HepG2 (cell line): ENCODE data around the gene EFCAB8. TPM values are rescaled to one million over a fixed set of nuclear protein-coding genes. Genes with fewer than 3 reads are reported as not detected.

Experiments
- CHCHD3 ChIP-seq: sonication (generic); formaldehyde crosslinking; IDR thresholded peaks from 2 replicates; pipeline ENCODE4 v1.8.0; 2022; ENCODE audit warnings: mild to moderate bottlenecking, missing genetic modification reagents, moderate library complexity
- HHEX ChIP-seq: IDR thresholded peaks from 2 replicates; pipeline ENCODE4 v1.6.1; 2016; ENCODE audit warnings: control low read depth
- KLF16 ChIP-seq, 2 experiments: sonication (generic) in 1 of 2; formaldehyde crosslinking in 1 of 2; IDR thresholded peaks; 2 replicates each; pipeline versions ENCODE4 v1.6.1 to v1.8.0; 2016 to 2023; ENCODE audit warnings: missing genetic modification reagents in 2 of 2, missing compliant biosample characterization in 1 of 2
- KMT2A ChIP-seq: sonication (generic); formaldehyde crosslinking; IDR thresholded peaks from 2 replicates; pipeline ENCODE4 v1.4.0; 2020; ENCODE audit warnings: missing genetic modification reagents
- NRL ChIP-seq: sonication (generic); formaldehyde crosslinking; IDR thresholded peaks from 2 replicates; pipeline ENCODE4 v1.5.0; 2020; ENCODE audit warnings: missing genetic modification reagents, mild to moderate bottlenecking, moderate library complexity, borderline replicate concordance
- PAXIP1 ChIP-seq: sonication (generic); formaldehyde crosslinking; conservative IDR thresholded peaks from 2 replicates; pipeline ENCODE4 v1.4.0; 2020; ENCODE audit warnings: mild to moderate bottlenecking, missing genetic modification reagents, moderate library complexity
- RELA ChIP-seq: sonication (generic); formaldehyde crosslinking; IDR thresholded peaks from 2 replicates; pipeline ENCODE4 v1.4.0; 2020; ENCODE audit warnings: missing genetic modification reagents
- RXRA ChIP-seq: sonication (generic); formaldehyde crosslinking; IDR thresholded peaks from 2 replicates; pipeline ENCODE4 v1.5.1; 2020; ENCODE audit warnings: missing genetic modification reagents
- SRSF4 ChIP-seq: fragments of 200-400 bp; formaldehyde crosslinking; IDR thresholded peaks from one replicate; pipeline ENCODE4 v1.6.1; 2018; ENCODE audit warnings: mild to moderate bottlenecking, low read depth, low read length, moderate library complexity; ENCODE audit not compliant: poor library complexity, severe bottlenecking
- SRY ChIP-seq: sonication (generic); formaldehyde crosslinking; IDR thresholded peaks from 2 replicates; pipeline ENCODE4 v1.8.0; 2022; ENCODE audit warnings: mild to moderate bottlenecking, missing genetic modification reagents
- STAT5B ChIP-seq: sonication (generic); formaldehyde crosslinking; IDR thresholded peaks from 2 replicates; pipeline ENCODE4 v1.4.0; 2020; ENCODE audit warnings: missing genetic modification reagents
- TCF7L2 ChIP-seq: IDR thresholded peaks from 2 replicates; pipeline ENCODE4 v1.6.1; 2011; ENCODE audit warnings: mild to moderate bottlenecking, low read depth, low read length, moderate library complexity
- THAP7 ChIP-seq: sonication (generic); formaldehyde crosslinking; IDR thresholded peaks from 2 replicates; pipeline ENCODE4 v1.8.1; 2023; ENCODE audit warnings: mild to moderate bottlenecking, missing genetic modification reagents
- YY1 ChIP-seq: IDR thresholded peaks from 2 replicates; pipeline ENCODE4 v1.6.1; 2011; ENCODE audit warnings: low read length, low read depth, moderate library complexity, mild to moderate bottlenecking; ENCODE audit not compliant: insufficient read depth, insufficient replicate concordance
- ZBTB38 ChIP-seq: sonication (generic); formaldehyde crosslinking; IDR thresholded peaks from 2 replicates; pipeline ENCODE4 v1.5.1; 2020; ENCODE audit warnings: mild to moderate bottlenecking, missing genetic modification reagents
- ZEB1 ChIP-seq: IDR thresholded peaks from 2 replicates; pipeline ENCODE4 v1.6.1; 2012; ENCODE audit warnings: mild to moderate bottlenecking, low read depth, inconsistent platforms; ENCODE audit not compliant: insufficient replicate concordance
- ZFAT ChIP-seq: sonication (generic); formaldehyde crosslinking; conservative IDR thresholded peaks from 2 replicates; pipeline ENCODE4 v1.8.1; 2023; ENCODE audit warnings: missing genetic modification reagents, inconsistent platforms
- ZNF160 ChIP-seq: sonication (generic); formaldehyde crosslinking; IDR thresholded peaks from 2 replicates; pipeline ENCODE4 v1.8.0; 2022; ENCODE audit warnings: mild to moderate bottlenecking, inconsistent platforms, missing genetic modification reagents
- ZNF652 ChIP-seq: IDR thresholded peaks from 2 replicates; pipeline ENCODE4 v1.6.1; 2016; ENCODE audit warnings: low read depth, borderline replicate concordance
- polyA plus RNA-seq, 8 experiments: library from polyadenylated mRNA; depleted of rRNA in 3 of 8; stranded (reverse) in 7 of 8; unstranded in 1 of 8; fragments of >200 nt; fragmentation: Illumina TruSeq in 4 of 8; extraction: Trizol in 4 of 8; gene quantifications; 2 replicates each; pipeline versions ENCODE4 v1.2.1 to v1.2.3, GENCODE V29; 2011 to 2016; ENCODE audit warnings: low read depth in 4 of 8, missing spikeins in 1 of 8, mixed read lengths in 1 of 8; ENCODE audit not compliant: insufficient read depth in 1 of 8
- total RNA-seq, 5 experiments: library from RNA; depleted of rRNA; stranded (reverse); fragments of >200 nt; fragmentation: Illumina TruSeq; extraction: Trizol; gene quantifications; 2 replicates each; pipeline ENCODE4 v1.2.3, GENCODE V29; 2016; ENCODE audit warnings: low read depth in 1 of 5
- TF ChIP-seq, protein P1 (sequence below): sonication (generic); formaldehyde crosslinking; IDR thresholded peaks from 2 replicates; pipeline ENCODE4 v1.5.0; 2020; ENCODE audit warnings: missing genetic modification reagents
- TF ChIP-seq, protein P2 (sequence below): sonication (generic); formaldehyde crosslinking; IDR thresholded peaks from 2 replicates; pipeline ENCODE4 v1.4.0; 2020; ENCODE audit warnings: low read depth, mild to moderate bottlenecking, missing genetic modification reagents
- TF ChIP-seq, protein P3 (sequence below): fragments of 450-650 bp; IDR thresholded peaks from 2 replicates; pipeline ENCODE4 v1.6.1; 2017

Gene EFCAB8
- total and polyA plus RNA-seq, 2 of the 13 experiments (the other 11 are each of a cell fraction or from before 2014, with no cell fraction given), result 0.15 to 0.22 TPM

DNA sequence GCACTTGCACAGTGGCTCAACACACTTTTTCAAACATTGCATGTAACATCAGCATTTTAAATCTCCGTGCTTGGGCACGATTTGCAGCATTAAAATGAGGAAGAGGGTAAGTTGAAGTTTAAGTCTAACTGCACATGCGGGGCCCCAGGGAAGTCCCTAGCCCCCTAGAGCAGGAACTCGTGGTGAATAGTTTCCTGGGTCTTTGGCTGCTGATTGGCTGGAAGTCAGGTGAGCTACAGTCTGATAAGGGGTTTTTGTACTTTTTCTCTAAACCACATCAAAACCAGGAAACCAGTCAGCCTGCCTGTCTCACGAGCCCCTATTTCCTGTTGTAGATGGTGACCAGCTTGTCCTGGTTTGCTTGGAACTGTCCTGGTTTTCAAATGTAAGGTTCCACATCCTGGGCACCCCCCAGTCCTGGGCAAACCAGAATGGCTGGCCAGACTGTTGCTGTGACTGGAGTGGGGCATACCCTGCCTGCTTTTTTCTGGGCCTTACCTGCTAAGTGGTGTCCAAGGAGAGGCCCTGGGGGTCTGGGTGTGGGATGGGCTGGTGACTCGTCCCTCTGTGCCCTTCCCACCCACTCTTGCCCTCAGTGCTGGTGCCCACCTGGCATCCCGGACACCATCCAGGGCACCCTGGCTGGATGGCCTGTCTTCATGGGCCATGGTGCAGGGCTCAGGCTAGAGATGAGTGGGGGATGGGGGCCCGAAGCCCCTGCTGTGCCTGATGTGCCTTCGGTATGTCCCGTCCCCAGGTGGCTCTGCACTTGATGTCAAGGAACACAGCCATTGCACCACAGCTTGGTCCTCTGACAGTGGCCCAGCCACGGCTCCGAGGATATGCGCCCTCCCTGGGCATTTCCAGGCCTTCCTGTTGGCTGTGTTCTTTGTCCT is 113.7 kb downstream of the EFCAB8 start (continued):
- no peak for TF ChIP-seq ZEB1
- TF ChIP-seq ZFAT, result no peak
- TF ChIP-seq HHEX, result no peak
- TF ChIP-seq RELA (CRISPR knock-in tag), result no peak
- TF ChIP-seq, protein P1, sequence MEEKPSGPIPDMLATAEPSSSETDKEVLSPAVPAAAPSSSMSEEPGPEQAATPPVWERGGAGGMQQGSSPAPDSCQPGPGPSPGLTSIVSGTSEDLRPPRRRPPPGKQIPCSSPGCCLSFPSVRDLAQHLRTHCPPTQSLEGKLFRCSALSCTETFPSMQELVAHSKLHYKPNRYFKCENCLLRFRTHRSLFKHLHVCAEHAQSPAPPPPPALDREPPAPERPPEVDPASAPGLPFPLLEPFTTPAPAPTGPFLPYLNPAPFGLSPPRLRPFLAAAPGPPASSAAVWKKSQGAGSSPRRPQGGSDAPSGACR, result no peak
- TF ChIP-seq RXRA, result peak; percentile 28; the same call in 1 of the 2 replicates
- TF ChIP-seq STAT5B (CRISPR knock-in tag), result no peak
- TF ChIP-seq TCF7L2, result no peak
- TF ChIP-seq, protein P2, sequence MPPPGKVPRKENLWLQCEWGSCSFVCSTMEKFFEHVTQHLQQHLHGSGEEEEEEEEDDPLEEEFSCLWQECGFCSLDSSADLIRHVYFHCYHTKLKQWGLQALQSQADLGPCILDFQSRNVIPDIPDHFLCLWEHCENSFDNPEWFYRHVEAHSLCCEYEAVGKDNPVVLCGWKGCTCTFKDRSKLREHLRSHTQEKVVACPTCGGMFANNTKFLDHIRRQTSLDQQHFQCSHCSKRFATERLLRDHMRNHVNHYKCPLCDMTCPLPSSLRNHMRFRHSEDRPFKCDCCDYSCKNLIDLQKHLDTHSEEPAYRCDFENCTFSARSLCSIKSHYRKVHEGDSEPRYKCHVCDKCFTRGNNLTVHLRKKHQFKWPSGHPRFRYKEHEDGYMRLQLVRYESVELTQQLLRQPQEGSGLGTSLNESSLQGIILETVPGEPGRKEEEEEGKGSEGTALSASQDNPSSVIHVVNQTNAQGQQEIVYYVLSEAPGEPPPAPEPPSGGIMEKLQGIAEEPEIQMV (CRISPR knock-in tag), result 0 out of 2 replicates have a peak, but pooled peaks have one; percentile 39
- TF ChIP-seq KLF16 (CRISPR knock-in tag; IDR thresholded peaks at IDR 0.05), result no peak
- TF ChIP-seq ZNF652 (CRISPR knock-in tag), result no peak
- TF ChIP-seq SRSF4, result no peak
- no peak for TF ChIP-seq YY1
- 0 out of 2 replicates have a peak, but pooled peaks have one; percentile 72 for TF ChIP-seq SRY (CRISPR knock-in tag)
- no peak for TF ChIP-seq CHCHD3 (CRISPR knock-in tag)
- TF ChIP-seq, protein P3, sequence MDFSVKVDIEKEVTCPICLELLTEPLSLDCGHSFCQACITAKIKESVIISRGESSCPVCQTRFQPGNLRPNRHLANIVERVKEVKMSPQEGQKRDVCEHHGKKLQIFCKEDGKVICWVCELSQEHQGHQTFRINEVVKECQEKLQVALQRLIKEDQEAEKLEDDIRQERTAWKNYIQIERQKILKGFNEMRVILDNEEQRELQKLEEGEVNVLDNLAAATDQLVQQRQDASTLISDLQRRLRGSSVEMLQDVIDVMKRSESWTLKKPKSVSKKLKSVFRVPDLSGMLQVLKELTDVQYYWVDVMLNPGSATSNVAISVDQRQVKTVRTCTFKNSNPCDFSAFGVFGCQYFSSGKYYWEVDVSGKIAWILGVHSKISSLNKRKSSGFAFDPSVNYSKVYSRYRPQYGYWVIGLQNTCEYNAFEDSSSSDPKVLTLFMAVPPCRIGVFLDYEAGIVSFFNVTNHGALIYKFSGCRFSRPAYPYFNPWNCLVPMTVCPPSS, result no peak
- no peak for TF ChIP-seq ZBTB38 (CRISPR knock-in tag)
- TF ChIP-seq PAXIP1 (CRISPR knock-in tag), result no peak
- no peak for TF ChIP-seq ZNF160 (CRISPR knock-in tag)
- no peak for TF ChIP-seq KMT2A (CRISPR knock-in tag)
- peak; percentile 45; the same call in 1 of the 2 replicates for TF ChIP-seq NRL (CRISPR knock-in tag)
- TF ChIP-seq THAP7 (CRISPR knock-in tag), result no peak
